ENCODE results near the gene RAB1A. TPM values are rescaled to one million over a fixed set of nuclear protein-coding genes. Genes with fewer than 3 reads are reported as not detected.

The RAB1A gene
- total and polyA plus RNA-seq, 2 of the 13 experiments (the other 11 are each of a cell fraction or from before 2014, with no cell fraction given) = 206 to 226 TPM

DNA sequence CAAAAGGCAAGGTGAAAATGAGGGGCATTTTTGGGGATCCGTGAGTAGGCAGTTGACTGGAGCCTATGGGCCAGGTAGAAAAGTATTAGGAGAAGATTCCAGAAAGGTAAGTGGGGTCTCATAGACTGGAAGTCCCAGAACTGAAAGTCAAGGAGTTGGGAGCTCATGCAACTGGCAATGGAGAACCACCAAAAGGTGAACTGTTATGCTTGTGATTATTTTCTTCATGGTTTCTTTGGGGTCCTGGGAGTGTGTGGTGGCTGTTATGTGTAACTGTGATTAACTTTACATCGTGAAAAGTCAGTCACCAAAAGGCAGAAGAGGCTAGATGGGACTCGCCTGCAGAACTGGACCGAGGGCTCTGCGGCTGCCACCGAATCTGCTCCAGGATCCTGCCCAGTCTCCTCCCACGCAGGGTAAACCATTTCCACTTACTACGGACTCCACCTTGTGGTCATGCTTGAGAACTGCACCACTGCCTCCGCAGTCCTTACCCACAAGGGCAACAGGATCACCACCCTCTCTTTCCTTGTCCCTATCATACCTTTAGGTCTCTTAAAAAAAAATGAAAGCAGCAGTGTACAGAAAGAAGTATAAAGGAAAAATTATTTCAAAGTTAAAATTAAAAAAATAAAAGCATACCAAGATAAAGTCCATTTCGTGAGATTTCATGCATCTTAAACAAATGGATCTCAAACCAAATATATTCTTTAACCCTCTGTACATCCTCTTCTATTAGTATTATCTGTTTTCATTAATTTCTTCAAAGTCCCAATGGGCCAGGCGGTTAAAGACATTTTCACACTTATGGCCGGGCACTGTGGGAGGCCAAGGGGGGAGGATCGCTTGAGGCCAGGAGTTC, 89.3 kb downstream of the RAB1A start (continued):
- TF ChIP-seq, protein P1, sequence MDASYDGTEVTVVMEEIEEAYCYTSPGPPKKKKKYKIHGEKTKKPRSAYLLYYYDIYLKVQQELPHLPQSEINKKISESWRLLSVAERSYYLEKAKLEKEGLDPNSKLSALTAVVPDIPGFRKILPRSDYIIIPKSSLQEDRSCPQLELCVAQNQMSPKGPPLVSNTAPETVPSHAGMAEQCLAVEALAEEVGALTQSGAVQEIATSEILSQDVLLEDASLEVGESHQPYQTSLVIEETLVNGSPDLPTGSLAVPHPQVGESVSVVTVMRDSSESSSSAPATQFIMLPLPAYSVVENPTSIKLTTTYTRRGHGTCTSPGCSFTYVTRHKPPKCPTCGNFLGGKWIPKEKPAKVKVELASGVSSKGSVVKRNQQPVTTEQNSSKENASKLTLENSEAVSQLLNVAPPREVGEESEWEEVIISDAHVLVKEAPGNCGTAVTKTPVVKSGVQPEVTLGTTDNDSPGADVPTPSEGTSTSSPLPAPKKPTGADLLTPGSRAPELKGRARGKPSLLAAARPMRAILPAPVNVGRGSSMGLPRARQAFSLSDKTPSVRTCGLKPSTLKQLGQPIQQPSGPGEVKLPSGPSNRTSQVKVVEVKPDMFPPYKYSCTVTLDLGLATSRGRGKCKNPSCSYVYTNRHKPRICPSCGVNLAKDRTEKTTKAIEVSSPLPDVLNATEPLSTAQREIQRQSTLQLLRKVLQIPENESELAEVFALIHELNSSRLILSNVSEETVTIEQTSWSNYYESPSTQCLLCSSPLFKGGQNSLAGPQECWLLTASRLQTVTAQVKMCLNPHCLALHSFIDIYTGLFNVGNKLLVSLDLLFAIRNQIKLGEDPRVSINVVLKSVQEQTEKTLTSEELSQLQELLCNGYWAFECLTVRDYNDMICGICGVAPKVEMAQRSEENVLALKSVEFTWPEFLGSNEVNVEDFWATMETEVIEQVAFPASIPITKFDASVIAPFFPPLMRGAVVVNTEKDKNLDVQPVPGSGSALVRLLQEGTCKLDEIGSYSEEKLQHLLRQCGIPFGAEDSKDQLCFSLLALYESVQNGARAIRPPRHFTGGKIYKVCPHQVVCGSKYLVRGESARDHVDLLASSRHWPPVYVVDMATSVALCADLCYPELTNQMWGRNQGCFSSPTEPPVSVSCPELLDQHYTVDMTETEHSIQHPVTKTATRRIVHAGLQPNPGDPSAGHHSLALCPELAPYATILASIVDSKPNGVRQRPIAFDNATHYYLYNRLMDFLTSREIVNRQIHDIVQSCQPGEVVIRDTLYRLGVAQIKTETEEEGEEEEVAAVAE (CRISPR knock-in tag; IDR thresholded peaks at IDR 0.05; ENCODE audit: borderline replicate concordance) = 0 out of 2 replicates have a peak, but pooled peaks have one; percentile 42
- TF ChIP-seq GATAD2A (CRISPR knock-in tag; IDR thresholded peaks at IDR 0.05) = peak; percentile 68
- TF ChIP-seq ZNF652 (CRISPR knock-in tag; IDR thresholded peaks at IDR 0.05; ENCODE audit: borderline replicate concordance, low read depth) = 0 out of 2 replicates have a peak, but pooled peaks have one; percentile 30
- peak; percentile 76 for TF ChIP-seq ELF3 (CRISPR knock-in tag; IDR thresholded peaks at IDR 0.05)
- TF ChIP-seq, protein P2, sequence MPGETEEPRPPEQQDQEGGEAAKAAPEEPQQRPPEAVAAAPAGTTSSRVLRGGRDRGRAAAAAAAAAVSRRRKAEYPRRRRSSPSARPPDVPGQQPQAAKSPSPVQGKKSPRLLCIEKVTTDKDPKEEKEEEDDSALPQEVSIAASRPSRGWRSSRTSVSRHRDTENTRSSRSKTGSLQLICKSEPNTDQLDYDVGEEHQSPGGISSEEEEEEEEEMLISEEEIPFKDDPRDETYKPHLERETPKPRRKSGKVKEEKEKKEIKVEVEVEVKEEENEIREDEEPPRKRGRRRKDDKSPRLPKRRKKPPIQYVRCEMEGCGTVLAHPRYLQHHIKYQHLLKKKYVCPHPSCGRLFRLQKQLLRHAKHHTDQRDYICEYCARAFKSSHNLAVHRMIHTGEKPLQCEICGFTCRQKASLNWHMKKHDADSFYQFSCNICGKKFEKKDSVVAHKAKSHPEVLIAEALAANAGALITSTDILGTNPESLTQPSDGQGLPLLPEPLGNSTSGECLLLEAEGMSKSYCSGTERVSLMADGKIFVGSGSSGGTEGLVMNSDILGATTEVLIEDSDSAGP (CRISPR knock-in tag; IDR thresholded peaks at IDR 0.05; ENCODE audit: borderline replicate concordance) = peak; percentile 44; the same call in 1 of the 2 replicates
- no peak; the same call in 1 of the 2 replicates for TF ChIP-seq RELA (CRISPR knock-in tag; IDR thresholded peaks at IDR 0.05)
- TF ChIP-seq FOXA3 (CRISPR knock-in tag; IDR thresholded peaks at IDR 0.05) = peak; percentile 66
- TF ChIP-seq, protein P3, sequence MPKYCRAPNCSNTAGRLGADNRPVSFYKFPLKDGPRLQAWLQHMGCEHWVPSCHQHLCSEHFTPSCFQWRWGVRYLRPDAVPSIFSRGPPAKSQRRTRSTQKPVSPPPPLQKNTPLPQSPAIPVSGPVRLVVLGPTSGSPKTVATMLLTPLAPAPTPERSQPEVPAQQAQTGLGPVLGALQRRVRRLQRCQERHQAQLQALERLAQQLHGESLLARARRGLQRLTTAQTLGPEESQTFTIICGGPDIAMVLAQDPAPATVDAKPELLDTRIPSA (CRISPR knock-in tag; IDR thresholded peaks at IDR 0.05; ENCODE audit: borderline replicate concordance) = no peak
- TF ChIP-seq ELF4 (CRISPR knock-in tag; IDR thresholded peaks at IDR 0.05; ENCODE audit: borderline replicate concordance) = no peak
- no peak for TF ChIP-seq HNF4G (IDR thresholded peaks at IDR 0.05; ENCODE audit: borderline replicate concordance, low read depth, low read length)
- TF ChIP-seq HNF4G (CRISPR knock-in tag; IDR thresholded peaks at IDR 0.05; ENCODE audit: borderline replicate concordance, low read depth) = no peak
- TF ChIP-seq ZNF605 (CRISPR knock-in tag; IDR thresholded peaks at IDR 0.05) = no peak; the same call in 1 of the 2 replicates
- TF ChIP-seq MAFG (CRISPR knock-in tag; IDR thresholded peaks at IDR 0.05) = no peak
- TF ChIP-seq, protein P4, sequence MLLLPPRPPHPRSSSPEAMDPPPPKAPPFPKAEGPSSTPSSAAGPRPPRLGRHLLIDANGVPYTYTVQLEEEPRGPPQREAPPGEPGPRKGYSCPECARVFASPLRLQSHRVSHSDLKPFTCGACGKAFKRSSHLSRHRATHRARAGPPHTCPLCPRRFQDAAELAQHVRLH (CRISPR knock-in tag; IDR thresholded peaks at IDR 0.05; ENCODE audit: borderline replicate concordance, low read depth) = 0 out of 2 replicates have a peak, but pooled peaks have one; percentile 75
- TF ChIP-seq, protein P5, sequence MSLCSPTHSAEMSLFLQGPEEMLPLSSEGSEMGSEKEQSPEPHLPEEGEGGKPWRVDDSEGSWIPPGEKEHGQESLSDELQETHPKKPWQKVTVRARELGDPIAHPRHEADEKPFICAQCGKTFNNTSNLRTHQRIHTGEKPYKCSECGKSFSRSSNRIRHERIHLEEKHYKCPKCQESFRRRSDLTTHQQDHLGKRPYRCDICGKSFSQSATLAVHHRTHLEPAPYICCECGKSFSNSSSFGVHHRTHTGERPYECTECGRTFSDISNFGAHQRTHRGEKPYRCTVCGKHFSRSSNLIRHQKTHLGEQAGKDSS (CRISPR knock-in tag; IDR thresholded peaks at IDR 0.05; ENCODE audit: borderline replicate concordance, low read depth) = peak; percentile 30; the same call in 1 of the 2 replicates
- no peak for TF ChIP-seq ZNF781 (CRISPR knock-in tag; IDR thresholded peaks at IDR 0.05; ENCODE audit: borderline replicate concordance, not compliant biosample characterization)
- peak; percentile 67; the same call in 1 of the 2 replicates for TF ChIP-seq KAT8 (CRISPR knock-in tag; IDR thresholded peaks at IDR 0.05)
- TF ChIP-seq ZMYM3 (CRISPR knock-in tag; IDR thresholded peaks at IDR 0.05) = 0 out of 2 replicates have a peak, but pooled peaks have one; percentile 22
- TF ChIP-seq EP300 (IDR thresholded peaks at IDR 0.05; ENCODE audit: low read depth in 2 of 2, low read length in 2 of 2) = no peak
- TF ChIP-seq EP300 (CRISPR knock-in tag; IDR thresholded peaks at IDR 0.05; ENCODE audit: borderline replicate concordance) = no peak
